SK-N-SH (cell line): ENCODE data around the gene RNF166. TPM values are rescaled to one million over a fixed set of nuclear protein-coding genes. Genes with fewer than 3 reads are reported as not detected.

Source experiments
- CTCF ChIA-PET: fragments of 300-600, 350-600 bp; formaldehyde crosslinking; extraction: SDS; loops from one replicate; lab custom pipeline; 2021; lab: Yijun Ruan, JAX
- POLR2A ChIA-PET: fragments of 350-600 bp; sonication (Branson Sonifier 250); formaldehyde crosslinking; extraction: SDS; loops from one replicate; lab custom pipeline; 2020; ENCODE audit warnings: antibody characterized with exemption, inconsistent platforms; lab: Yijun Ruan, JAX
- DNase-seq: peaks from one replicate; pipeline ENCODE4 v3.0.0; 2012
- H2AFZ ChIP-seq: fragments of 200-600 bp; sonication (generic); 2 replicates; pipeline ENCODE4 v1.8.1; 2016; ENCODE audit warnings: antibody characterized with exemption, mild to moderate bottlenecking, low read depth
- H3F3A ChIP-seq: fragments of 200-600 bp; sonication (generic); replicated peaks from 2 replicates; pipeline ENCODE3; 2016; ENCODE audit warnings: antibody characterized with exemption, mild to moderate bottlenecking; ENCODE audit not compliant: insufficient read depth
- H3K27ac ChIP-seq, 2 experiments: fragments of 200-500 bp in 1 of 2; fragments of 200-600 bp in 1 of 2; sonication (Bioruptor generic) in 1 of 2; sonication (generic), shearing (Covaris generic) in 1 of 2; 2 replicates each; pipeline versions ENCODE4 v1.5.1 to v1.6.1; 2014 to 2016; ENCODE audit warnings: low read depth in 2 of 2, inconsistent platforms in 1 of 2, low read length in 1 of 2, mild to moderate bottlenecking in 1 of 2, mixed read lengths in 1 of 2
- H3K27me3 ChIP-seq: fragments of 200-600 bp; sonication (generic), shearing (Covaris generic); 2 replicates; pipeline ENCODE4 v1.6.1; 2016; ENCODE audit warnings: mixed run types; ENCODE audit not compliant: insufficient read depth
- H3K36me3 ChIP-seq, 2 experiments: fragments of 200-500 bp in 1 of 2; fragments of 200-600 bp in 1 of 2; sonication (Bioruptor generic) in 1 of 2; sonication (generic) in 1 of 2; replicated peaks in 1 of 2; 2 replicates each; pipeline versions ENCODE3 to v1.5.1; 2014 to 2016; ENCODE audit warnings: low read length in 1 of 2, mild to moderate bottlenecking in 1 of 2; ENCODE audit not compliant: insufficient read depth in 2 of 2, control insufficient read depth in 1 of 2
- H3K4me1 ChIP-seq, 2 experiments: fragments of 200-500 bp in 1 of 2; fragments of 200-600 bp in 1 of 2; sonication (Bioruptor generic) in 1 of 2; sonication (generic), shearing (Covaris generic) in 1 of 2; 2 replicates each; pipeline versions ENCODE4 v1.5.1 to v1.6.1; 2014 to 2016; ENCODE audit warnings: low read depth in 1 of 2, low read length in 1 of 2, mixed run types in 1 of 2; ENCODE audit not compliant: insufficient read depth in 2 of 2, control insufficient read depth in 1 of 2
- H3K4me2 ChIP-seq: fragments of 200-600 bp; sonication (generic), shearing (Covaris generic); 2 replicates; pipeline ENCODE4 v1.6.1; 2017; ENCODE audit warnings: mixed run types
- H3K4me3 ChIP-seq, 2 experiments: fragments of 200-500 bp in 1 of 2; fragments of 200-600 bp in 1 of 2; sonication (Bioruptor generic) in 1 of 2; sonication (generic), shearing (Covaris generic) in 1 of 2; 2 replicates each; pipeline versions ENCODE4 v1.5.1 to v1.8.1; 2014 to 2016; ENCODE audit warnings: low read depth in 2 of 2, inconsistent platforms in 1 of 2, low read length in 1 of 2, mild to moderate bottlenecking in 1 of 2, mixed read lengths in 1 of 2, moderate library complexity in 1 of 2
- H3K79me2 ChIP-seq: fragments of 200-600 bp; sonication (generic); 2 replicates; pipeline ENCODE4 v1.8.1; 2017; ENCODE audit warnings: mild to moderate bottlenecking; ENCODE audit not compliant: insufficient read depth
- H3K9ac ChIP-seq: fragments of 200-600 bp; sonication (generic); 2 replicates; pipeline ENCODE4 v1.6.1; 2017; ENCODE audit warnings: mixed run types
- H3K9me2 ChIP-seq: fragments of 200-600 bp; sonication (generic); 2 replicates; pipeline ENCODE4 v1.6.1; 2017; ENCODE audit warnings: mixed run types
- H3K9me3 ChIP-seq: fragments of 200-600 bp; sonication (generic); 2 replicates; pipeline ENCODE4 v1.6.1; 2017; ENCODE audit warnings: mixed run types, mild to moderate bottlenecking, moderate library complexity
- H4K20me1 ChIP-seq: fragments of 200-600 bp; sonication (generic); 2 replicates; pipeline ENCODE4 v1.6.1; 2017; ENCODE audit warnings: mild to moderate bottlenecking, mixed run types; ENCODE audit not compliant: insufficient read depth
- EP300 ChIP-seq, 2 experiments: IDR thresholded peaks; 2 replicates each; pipeline versions ENCODE4 v1.4.0 to v1.6.1; 2012; ENCODE audit warnings: borderline replicate concordance in 1 of 2, low read depth in 1 of 2, low read length in 1 of 2
- GABPA ChIP-seq: IDR thresholded peaks from 2 replicates; pipeline ENCODE4 v1.4.0; 2012; ENCODE audit warnings: low read depth, mild to moderate bottlenecking
- GATA2 ChIP-seq: sonication (generic); formaldehyde crosslinking; IDR thresholded peaks from 2 replicates; pipeline ENCODE4 v1.5.0; 2020; ENCODE audit warnings: mild to moderate bottlenecking, missing genetic modification reagents
- JUND ChIP-seq: IDR thresholded peaks from 2 replicates; pipeline ENCODE4 v1.4.0; 2012
- POLR2AphosphoS5 ChIP-seq: IDR thresholded peaks from 2 replicates; pipeline ENCODE4 v1.6.1; 2012; ENCODE audit warnings: low read depth, low read length
- RCOR1 ChIP-seq: fragments of 150-350 bp; IDR thresholded peaks from 2 replicates; pipeline ENCODE4 v1.6.1; 2017; ENCODE audit warnings: antibody characterized with exemption, low read length
- REST ChIP-seq: IDR thresholded peaks from 2 replicates; pipeline ENCODE4 v1.6.1; 2012; ENCODE audit warnings: mild to moderate bottlenecking, low read depth, low read length, moderate library complexity
- RFX5 ChIP-seq: IDR thresholded peaks from 2 replicates; pipeline ENCODE4 v1.6.1; 2012; ENCODE audit warnings: mild to moderate bottlenecking, improper control_type of control experiment, low read length
- SIN3A ChIP-seq: IDR thresholded peaks from 2 replicates; pipeline ENCODE4 v1.6.1; 2012; ENCODE audit warnings: low read depth, mild to moderate bottlenecking, low read length, moderate library complexity, borderline replicate concordance
- SMC3 ChIP-seq: IDR thresholded peaks from 2 replicates; pipeline ENCODE4 v1.6.1; 2012; ENCODE audit warnings: low read depth, low read length, improper control_type of control experiment
- ZBTB33 ChIP-seq: IDR thresholded peaks from 2 replicates; pipeline ENCODE4 v1.4.0; 2012; ENCODE audit warnings: low read depth, borderline replicate concordance
- WGBS: methylation state at CpG from one replicate; pipeline ENCODE4 v1.1.6; 2017; ENCODE audit warnings: low lambda C conversion rate; 5-methylcytosine and 5-hydroxymethylcytosine counted together
- polyA plus RNA-seq, 3 experiments: library from polyadenylated mRNA; depleted of rRNA; stranded (reverse); fragments of >200 nt; gene quantifications; 2 replicates each; pipeline ENCODE4 v1.2.3, GENCODE V29; 2012
- TF ChIP-seq, protein P1 (sequence below): IDR thresholded peaks from 2 replicates; pipeline ENCODE4; 2012
- TF ChIP-seq, protein P2 (sequence below): fragments of 200-600 bp; sonication (generic); IDR thresholded peaks from 2 replicates; pipeline ENCODE4 v1.6.1; 2017; ENCODE audit warnings: antibody characterized with exemption, mild to moderate bottlenecking, moderate library complexity
- TF ChIP-seq, protein P3 (sequence below): IDR thresholded peaks from 2 replicates; pipeline ENCODE4 v1.4.0; 2012; ENCODE audit warnings: low read depth, borderline replicate concordance

The RNF166 gene
- polyA plus RNA-seq, 1 of the 3 experiments (the other 2 are of a cell fraction) = 17.2 TPM

DNA sequence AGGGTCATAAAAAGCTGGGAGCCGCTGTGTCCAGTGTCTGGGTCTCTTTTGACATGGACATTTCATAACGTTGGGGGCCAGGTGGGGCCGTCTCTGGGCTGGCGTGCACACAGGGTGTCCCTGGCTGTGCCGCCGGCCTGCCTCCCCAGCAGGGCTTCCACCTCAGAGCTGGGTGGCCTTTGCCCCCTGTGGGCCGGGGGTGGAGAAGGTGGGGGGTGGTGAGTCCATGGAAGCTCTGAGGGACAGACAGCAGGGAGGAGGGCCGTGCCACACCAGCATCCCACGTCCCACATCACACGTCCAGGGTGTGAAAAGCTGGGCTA is 19.0 kb downstream of the RNF166 start:
- Histone ChIP-seq H3F3A (peaks cover 5% of the 10 kb centered on the region), H3K27ac (no peak overlapping the region), H3K9me3 (no peaks in the 10 kb centered on the region), H2AFZ (no peak overlapping the region), H4K20me1 (no peaks in the 10 kb centered on the region), H3K4me3 (no peak overlapping the region), H3K4me1 (peaks cover 5 to 12% of the 10 kb centered on the region in 2 experiments; a peak in 2 of 4 replicates), H3K27me3 (no peaks in the 10 kb centered on the region; the same call in 1 of the 2 replicates), H3K9me2 (no peaks in the 10 kb centered on the region), H3K79me2 (no peaks in the 10 kb centered on the region), H3K9ac (no peak overlapping the region), H3K36me3 (no peaks in the 10 kb centered on the region), H3K4me2 (no peak overlapping the region)
- 52% methylated on average over 8 of the region's 10 CpGs for WGBS
- TF ChIP-seq EP300 (IDR thresholded peaks at IDR 0.05; ENCODE audit: borderline replicate concordance in 1 of 2, low read depth in 1 of 2, low read length in 1 of 2) = no peak
- no peak for TF ChIP-seq RFX5
- TF ChIP-seq, protein P1, sequence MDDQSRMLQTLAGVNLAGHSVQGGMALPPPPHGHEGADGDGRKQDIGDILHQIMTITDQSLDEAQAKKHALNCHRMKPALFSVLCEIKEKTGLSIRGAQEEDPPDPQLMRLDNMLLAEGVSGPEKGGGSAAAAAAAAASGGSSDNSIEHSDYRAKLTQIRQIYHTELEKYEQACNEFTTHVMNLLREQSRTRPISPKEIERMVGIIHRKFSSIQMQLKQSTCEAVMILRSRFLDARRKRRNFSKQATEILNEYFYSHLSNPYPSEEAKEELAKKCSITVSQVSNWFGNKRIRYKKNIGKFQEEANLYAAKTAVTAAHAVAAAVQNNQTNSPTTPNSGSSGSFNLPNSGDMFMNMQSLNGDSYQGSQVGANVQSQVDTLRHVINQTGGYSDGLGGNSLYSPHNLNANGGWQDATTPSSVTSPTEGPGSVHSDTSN = no peak
- no peak for TF ChIP-seq SIN3A
- no peak for TF ChIP-seq GATA2 (CRISPR knock-in tag)
- no peak for TF ChIP-seq ZBTB33
- no peak for TF ChIP-seq JUND
- TF ChIP-seq REST = no peak
- TF ChIP-seq RCOR1 = no peak
- TF ChIP-seq, protein P2, sequence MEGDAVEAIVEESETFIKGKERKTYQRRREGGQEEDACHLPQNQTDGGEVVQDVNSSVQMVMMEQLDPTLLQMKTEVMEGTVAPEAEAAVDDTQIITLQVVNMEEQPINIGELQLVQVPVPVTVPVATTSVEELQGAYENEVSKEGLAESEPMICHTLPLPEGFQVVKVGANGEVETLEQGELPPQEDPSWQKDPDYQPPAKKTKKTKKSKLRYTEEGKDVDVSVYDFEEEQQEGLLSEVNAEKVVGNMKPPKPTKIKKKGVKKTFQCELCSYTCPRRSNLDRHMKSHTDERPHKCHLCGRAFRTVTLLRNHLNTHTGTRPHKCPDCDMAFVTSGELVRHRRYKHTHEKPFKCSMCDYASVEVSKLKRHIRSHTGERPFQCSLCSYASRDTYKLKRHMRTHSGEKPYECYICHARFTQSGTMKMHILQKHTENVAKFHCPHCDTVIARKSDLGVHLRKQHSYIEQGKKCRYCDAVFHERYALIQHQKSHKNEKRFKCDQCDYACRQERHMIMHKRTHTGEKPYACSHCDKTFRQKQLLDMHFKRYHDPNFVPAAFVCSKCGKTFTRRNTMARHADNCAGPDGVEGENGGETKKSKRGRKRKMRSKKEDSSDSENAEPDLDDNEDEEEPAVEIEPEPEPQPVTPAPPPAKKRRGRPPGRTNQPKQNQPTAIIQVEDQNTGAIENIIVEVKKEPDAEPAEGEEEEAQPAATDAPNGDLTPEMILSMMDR = no peak
- no peak for TF ChIP-seq POLR2AphosphoS5
- no peak for TF ChIP-seq SMC3
- TF ChIP-seq GABPA = no peak
- TF ChIP-seq, protein P3, sequence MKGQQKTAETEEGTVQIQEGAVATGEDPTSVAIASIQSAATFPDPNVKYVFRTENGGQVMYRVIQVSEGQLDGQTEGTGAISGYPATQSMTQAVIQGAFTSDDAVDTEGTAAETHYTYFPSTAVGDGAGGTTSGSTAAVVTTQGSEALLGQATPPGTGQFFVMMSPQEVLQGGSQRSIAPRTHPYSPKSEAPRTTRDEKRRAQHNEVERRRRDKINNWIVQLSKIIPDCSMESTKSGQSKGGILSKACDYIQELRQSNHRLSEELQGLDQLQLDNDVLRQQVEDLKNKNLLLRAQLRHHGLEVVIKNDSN = no peak
- no peak for DNase-seq
- ChIA-PET POLR2A (interaction anchor here (1.0 kb wide), 1 partner anchor 14 kb away, joined by 3 read pairs; no protein-coding TSS in a partner anchor), CTCF (interaction anchor here (0.7 to 2.1 kb wide), 4 partner anchors 11 to 50 kb away, joined by 3 to 9 read pairs (median 4); no protein-coding TSS in a partner anchor)
